Measurements from ENCODE around the gene PGM2.

DNA sequence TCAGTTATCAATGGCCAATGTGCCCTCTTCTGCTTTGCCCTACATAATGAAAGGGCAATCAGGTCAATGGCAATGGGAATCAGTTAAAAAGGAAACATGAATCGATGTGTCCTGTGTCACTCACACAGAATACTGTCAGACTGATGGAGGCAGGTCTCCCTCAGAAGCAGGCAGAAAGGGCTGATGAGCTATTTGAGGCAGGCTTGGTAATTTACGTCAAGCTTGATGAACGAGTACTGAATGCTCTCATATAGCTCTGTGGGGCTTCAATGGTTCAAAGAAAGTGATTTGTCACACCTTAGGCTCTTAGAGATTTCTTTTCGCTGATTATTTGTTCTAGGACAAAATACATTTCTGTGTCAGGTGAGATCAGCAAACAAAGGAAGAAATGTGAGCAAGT is 41.8 kb downstream of the PGM2 start:
- no peak for TF ChIP-seq EP300 (IDR thresholded peaks at IDR 0.05)
- TF ChIP-seq, protein P1, sequence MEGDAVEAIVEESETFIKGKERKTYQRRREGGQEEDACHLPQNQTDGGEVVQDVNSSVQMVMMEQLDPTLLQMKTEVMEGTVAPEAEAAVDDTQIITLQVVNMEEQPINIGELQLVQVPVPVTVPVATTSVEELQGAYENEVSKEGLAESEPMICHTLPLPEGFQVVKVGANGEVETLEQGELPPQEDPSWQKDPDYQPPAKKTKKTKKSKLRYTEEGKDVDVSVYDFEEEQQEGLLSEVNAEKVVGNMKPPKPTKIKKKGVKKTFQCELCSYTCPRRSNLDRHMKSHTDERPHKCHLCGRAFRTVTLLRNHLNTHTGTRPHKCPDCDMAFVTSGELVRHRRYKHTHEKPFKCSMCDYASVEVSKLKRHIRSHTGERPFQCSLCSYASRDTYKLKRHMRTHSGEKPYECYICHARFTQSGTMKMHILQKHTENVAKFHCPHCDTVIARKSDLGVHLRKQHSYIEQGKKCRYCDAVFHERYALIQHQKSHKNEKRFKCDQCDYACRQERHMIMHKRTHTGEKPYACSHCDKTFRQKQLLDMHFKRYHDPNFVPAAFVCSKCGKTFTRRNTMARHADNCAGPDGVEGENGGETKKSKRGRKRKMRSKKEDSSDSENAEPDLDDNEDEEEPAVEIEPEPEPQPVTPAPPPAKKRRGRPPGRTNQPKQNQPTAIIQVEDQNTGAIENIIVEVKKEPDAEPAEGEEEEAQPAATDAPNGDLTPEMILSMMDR (IDR thresholded peaks at IDR 0.05) = no peak

All from sigmoid colon (tissue), 4 donors.